ENCODE data around the gene FLG.
"Not testable (repeated sequence)": the region's sequence is repeated elsewhere in the genome, so short reads cannot be mapped to it uniquely, and the experiment has no call there.

Gene FLG

GRCh38 chr1:152328801-152329391 lies 3.9 kb upstream of the FLG start:
- CTCF ChIA-PET, result no interaction called here
- H3K4me3 ChIP-seq (ENCODE audit: low read depth, low read length), result no peak overlapping the region
- POLR2A ChIA-PET, result no interaction called here
- TF ChIP-seq, protein P1, sequence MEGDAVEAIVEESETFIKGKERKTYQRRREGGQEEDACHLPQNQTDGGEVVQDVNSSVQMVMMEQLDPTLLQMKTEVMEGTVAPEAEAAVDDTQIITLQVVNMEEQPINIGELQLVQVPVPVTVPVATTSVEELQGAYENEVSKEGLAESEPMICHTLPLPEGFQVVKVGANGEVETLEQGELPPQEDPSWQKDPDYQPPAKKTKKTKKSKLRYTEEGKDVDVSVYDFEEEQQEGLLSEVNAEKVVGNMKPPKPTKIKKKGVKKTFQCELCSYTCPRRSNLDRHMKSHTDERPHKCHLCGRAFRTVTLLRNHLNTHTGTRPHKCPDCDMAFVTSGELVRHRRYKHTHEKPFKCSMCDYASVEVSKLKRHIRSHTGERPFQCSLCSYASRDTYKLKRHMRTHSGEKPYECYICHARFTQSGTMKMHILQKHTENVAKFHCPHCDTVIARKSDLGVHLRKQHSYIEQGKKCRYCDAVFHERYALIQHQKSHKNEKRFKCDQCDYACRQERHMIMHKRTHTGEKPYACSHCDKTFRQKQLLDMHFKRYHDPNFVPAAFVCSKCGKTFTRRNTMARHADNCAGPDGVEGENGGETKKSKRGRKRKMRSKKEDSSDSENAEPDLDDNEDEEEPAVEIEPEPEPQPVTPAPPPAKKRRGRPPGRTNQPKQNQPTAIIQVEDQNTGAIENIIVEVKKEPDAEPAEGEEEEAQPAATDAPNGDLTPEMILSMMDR (IDR thresholded peaks at IDR 0.05; ENCODE audit: insufficient read depth, low read length, missing control alignments), result no peak
- DNase-seq (ENCODE audit: low read depth, low spot score), result no peak

GRCh38 chr1:152313970-152314369 lies 11.1 kb downstream of the FLG start:
- H3K4me3 ChIP-seq (ENCODE audit: low read depth, low read length), result no peak overlapping the region
- TF ChIP-seq, protein P1 (IDR thresholded peaks at IDR 0.05; ENCODE audit: insufficient read depth, low read length, missing control alignments), result no peak
- POLR2A ChIA-PET, result no interaction called here
- DNase-seq (ENCODE audit: low read depth, low spot score), result no peak
- CTCF ChIA-PET, result no interaction called here

DNA sequence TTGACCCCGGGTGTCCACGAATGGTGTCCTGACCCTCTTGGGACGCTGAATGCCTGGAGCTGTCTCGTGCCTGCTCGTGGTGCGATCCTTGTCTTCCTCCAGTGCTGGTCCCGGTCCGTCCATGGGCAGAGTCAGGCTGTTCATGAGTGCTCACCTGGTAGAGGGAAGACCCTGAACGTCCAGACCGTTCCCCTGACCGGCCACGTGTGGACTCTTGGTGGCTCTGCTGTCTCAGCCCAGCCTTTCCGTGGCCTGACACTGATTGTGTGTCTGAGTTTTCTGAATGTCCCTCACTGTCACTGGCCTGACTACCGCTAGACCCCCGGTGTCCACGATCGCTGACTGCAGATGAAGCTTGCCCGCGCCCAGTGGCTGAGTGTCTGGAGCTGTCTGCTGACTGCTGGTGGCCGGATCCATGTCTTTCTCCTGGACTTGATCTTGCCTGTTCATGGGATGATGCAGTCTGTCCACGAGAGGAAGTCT lies 11.7 kb downstream of the FLG start:
- TF ChIP-seq, protein P1 (IDR thresholded peaks at IDR 0.05; ENCODE audit: insufficient read depth, low read length, missing control alignments), result no peak
- H3K4me3 ChIP-seq (ENCODE audit: low read depth, low read length), result no peak overlapping the region
- CTCF ChIA-PET, result no interaction called here
- no peak for DNase-seq (ENCODE audit: low read depth, low spot score)
- POLR2A ChIA-PET, result no interaction called here

GRCh38 chr1:152312169-152312568 lies 12.9 kb downstream of the FLG start:
- H3K4me3 ChIP-seq (ENCODE audit: low read depth, low read length); POLR2A ChIA-PET; DNase-seq (ENCODE audit: low read depth, low spot score); CTCF ChIA-PET: not testable (repeated sequence)

- DNase-seq (ENCODE audit: low read depth, low spot score), result no peak
- CTCF ChIA-PET, result no interaction called here
- H3K4me3 ChIP-seq (ENCODE audit: low read depth, low read length), result no peak overlapping the region
- POLR2A ChIA-PET, result no interaction called here
- TF ChIP-seq, protein P1 (IDR thresholded peaks at IDR 0.05; ENCODE audit: insufficient read depth, low read length, missing control alignments), result no peak
Observed at GRCh38 chr1:152309955-152310354, 15.1 kb downstream of the FLG start.

DNA sequence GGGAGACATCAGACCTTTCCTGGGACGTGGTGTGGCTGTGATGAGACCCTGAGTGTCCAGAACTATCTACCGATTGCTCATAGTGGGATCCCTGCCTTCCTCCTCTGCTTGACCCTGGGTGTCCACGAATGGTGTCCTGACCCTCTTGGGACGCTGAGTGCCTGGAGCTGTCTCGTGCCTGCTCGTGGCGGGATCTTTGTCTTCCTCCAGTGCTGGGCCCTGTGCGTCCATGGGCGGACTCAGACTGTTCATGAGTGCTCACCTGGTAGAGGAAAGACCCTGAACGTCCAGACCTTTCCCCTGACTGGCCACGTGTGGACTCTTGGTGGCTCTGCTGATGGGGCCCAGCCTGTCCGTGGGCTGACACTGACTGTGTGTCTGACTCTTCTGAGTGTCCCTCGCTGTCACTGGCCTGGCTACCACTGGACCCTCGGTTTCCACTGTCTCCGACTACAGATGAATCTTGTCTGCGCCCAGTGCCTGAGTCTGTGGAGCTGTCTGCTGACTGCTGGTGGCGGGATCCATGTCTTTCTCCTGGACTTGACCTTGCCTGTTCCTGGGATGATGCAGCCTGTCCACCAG lies 15.6 kb downstream of the FLG start:
- POLR2A ChIA-PET, CTCF ChIA-PET: not testable (repeated sequence)

DNA sequence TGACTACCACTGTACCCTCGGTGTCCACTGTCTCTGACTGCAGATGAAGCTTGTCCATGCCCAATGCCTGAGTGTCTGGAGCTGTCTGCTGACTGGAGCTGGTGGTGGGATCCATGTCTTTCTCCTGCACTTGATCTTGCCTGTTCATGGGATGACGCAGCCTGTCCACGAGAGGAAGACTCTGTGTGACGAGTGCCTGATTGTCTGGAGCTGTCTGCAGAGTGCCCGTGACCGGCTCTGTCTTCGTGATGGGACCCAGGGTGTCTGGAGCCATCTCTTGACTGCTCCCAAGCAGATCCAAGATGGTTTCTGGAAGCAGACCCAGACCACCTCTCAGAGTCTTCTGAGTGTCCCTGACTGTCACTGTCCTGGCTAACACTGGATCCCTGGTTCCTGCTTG lies 16.3 kb downstream of the FLG start:
- H3K4me3 ChIP-seq (ENCODE audit: low read depth, low read length); CTCF ChIA-PET; DNase-seq (ENCODE audit: low read depth, low spot score); POLR2A ChIA-PET: not testable (repeated sequence)

More for the DNA sequence above, 15.6 kb downstream of the FLG start:
- not testable (repeated sequence) for H3K4me3 ChIP-seq (ENCODE audit: low read depth, low read length); DNase-seq (ENCODE audit: low read depth, low spot score)

DNA sequence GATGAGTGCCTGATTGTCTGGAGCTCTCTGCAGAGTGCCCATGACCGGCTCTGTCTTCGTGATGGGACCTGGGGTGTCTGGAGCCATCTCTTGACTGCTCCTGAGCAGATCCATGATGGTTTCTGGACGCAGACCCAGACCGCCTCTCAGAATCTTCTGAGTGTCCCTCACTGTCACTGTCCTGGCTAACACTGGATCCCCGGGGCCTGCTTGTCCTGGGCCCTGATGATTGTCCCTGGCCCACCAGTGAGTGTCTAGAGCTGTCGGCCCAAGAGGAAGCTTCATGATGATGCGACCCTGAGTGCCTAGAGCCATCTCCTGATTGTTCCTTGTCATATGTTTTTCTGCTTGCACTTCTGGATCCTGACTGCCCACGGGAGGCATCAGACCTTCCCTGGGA lies 17.1 kb downstream of the FLG start:
- POLR2A ChIA-PET; DNase-seq (ENCODE audit: low read depth, low spot score): not testable (repeated sequence)

DNA sequence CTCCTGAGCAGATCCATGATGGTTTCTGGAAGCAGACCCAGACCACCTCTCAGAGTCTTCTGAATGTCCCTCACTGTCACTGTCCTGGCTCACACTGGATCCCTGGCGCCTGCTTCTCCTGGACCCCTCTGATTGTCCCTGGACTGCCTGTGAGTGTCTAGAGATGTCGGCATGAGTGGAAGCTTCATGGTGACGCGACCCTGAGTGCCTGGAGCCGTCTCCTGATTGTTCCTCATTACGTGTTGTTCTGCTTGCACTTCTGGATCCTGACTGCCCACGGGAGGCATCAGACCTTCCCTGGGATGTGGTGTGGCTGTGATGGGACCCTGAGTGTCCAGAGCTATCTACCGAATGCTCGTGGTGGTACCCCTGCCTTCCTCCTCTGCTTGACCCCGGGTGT lies 18.9 kb downstream of the FLG start:
- DNase-seq (ENCODE audit: low read depth, low spot score); H3K4me3 ChIP-seq (ENCODE audit: low read depth, low read length); POLR2A ChIA-PET; CTCF ChIA-PET: not testable (repeated sequence)

More for the DNA sequence above, 17.1 kb downstream of the FLG start:
- H3K4me3 ChIP-seq (ENCODE audit: low read depth, low read length); CTCF ChIA-PET: not testable (repeated sequence)

GRCh38 chr1:152304773-152305172 lies 20.3 kb downstream of the FLG start:
- POLR2A ChIA-PET; H3K4me3 ChIP-seq (ENCODE audit: low read depth, low read length); DNase-seq (ENCODE audit: low read depth, low spot score); CTCF ChIA-PET: not testable (repeated sequence)

- H3K4me3 ChIP-seq (ENCODE audit: low read depth, low read length); DNase-seq (ENCODE audit: low read depth, low spot score); POLR2A ChIA-PET; CTCF ChIA-PET: not testable (repeated sequence)
Observed at GRCh38 chr1:152303139-152303872, 21.7 kb downstream of the FLG start.

DNA sequence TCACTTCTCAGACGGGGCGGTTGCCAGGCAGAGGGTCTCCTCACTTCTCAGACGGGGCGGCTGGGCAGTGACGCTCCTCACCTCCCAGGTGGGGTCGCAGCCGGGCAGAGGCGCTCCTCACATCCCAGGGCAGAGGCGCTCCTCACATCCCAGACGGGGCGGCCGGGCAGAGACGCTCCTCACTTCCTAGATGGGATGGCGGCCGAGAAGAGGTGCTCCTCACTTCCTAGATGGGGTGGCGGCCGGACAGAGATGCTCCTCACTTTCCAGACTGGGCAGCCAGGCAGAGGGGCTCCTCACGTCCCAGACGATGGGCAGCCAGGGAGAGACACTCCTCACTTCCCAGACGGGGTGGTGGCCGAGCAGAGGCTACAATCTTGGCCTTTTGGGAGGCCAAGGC lies 68.6 kb downstream of the FLG start:
- POLR2A ChIA-PET; DNase-seq (ENCODE audit: low read depth, low spot score); CTCF ChIA-PET; H3K4me3 ChIP-seq (ENCODE audit: low read depth, low read length): not testable (repeated sequence)

Measured in AG04449 (cell line).